Stimulated activated CD8-positive, alpha-beta memory T cell treated with anti-CD3 and anti-CD28 coated beads, Interleukin-15, amount 100 ng/mL, for 1 hour (primary cell): Measurements from ENCODE around the gene CDC45.

Experiments
- DNase-seq: peaks from one replicate; pipeline ENCODE4 v3.0.0-alpha.2; 2020; ENCODE audit warnings: low read depth

Gene CDC45

GRCh38 chr22:19448739-19449421, 30.8 kb upstream of the CDC45 start:
- no peak for DNase-seq

- no peak for DNase-seq
Observed at GRCh38 chr22:19449422-19449767, 30.3 kb upstream of the CDC45 start.

GRCh38 chr22:19450363-19451175, 29.2 kb upstream of the CDC45 start:
- DNase-seq: no peak

GRCh38 chr22:19451570-19451969, 28.1 kb upstream of the CDC45 start:
- DNase-seq: no peak

- DNase-seq: no peak
Observed at GRCh38 chr22:19453718-19454117, 26.0 kb upstream of the CDC45 start.

GRCh38 chr22:19454156-19454555, 25.6 kb upstream of the CDC45 start:
- DNase-seq: no peak

GRCh38 chr22:19455033-19455432, 24.7 kb upstream of the CDC45 start:
- no peak for DNase-seq

GRCh38 chr22:19455585-19456370, 23.9 kb upstream of the CDC45 start:
- DNase-seq: no peak

- no peak for DNase-seq
Observed at GRCh38 chr22:19456541-19456940, 23.2 kb upstream of the CDC45 start.

- DNase-seq: no peak
Observed at GRCh38 chr22:19457828-19458428, 21.8 kb upstream of the CDC45 start.

- no peak for DNase-seq
Observed at GRCh38 chr22:19460036-19460435, 19.7 kb upstream of the CDC45 start.

- DNase-seq: no peak
Observed at GRCh38 chr22:19461506-19461905, 18.2 kb upstream of the CDC45 start.

GRCh38 chr22:19463008-19463407, 16.7 kb upstream of the CDC45 start:
- DNase-seq: no peak

GRCh38 chr22:19463491-19464469, 15.9 kb upstream of the CDC45 start:
- no peak for DNase-seq

- DNase-seq: no peak
Observed at GRCh38 chr22:19464546-19464945, 15.2 kb upstream of the CDC45 start.

- DNase-seq: no peak
Observed at GRCh38 chr22:19464975-19465374, 14.7 kb upstream of the CDC45 start.

GRCh38 chr22:19466126-19466716, 13.5 kb upstream of the CDC45 start:
- DNase-seq: no peak

GRCh38 chr22:19466848-19467752, 12.6 kb upstream of the CDC45 start:
- DNase-seq: no peak

GRCh38 chr22:19467912-19468311, 11.8 kb upstream of the CDC45 start:
- DNase-seq: no peak

- no peak for DNase-seq
Observed at GRCh38 chr22:19469421-19469820, 10.3 kb upstream of the CDC45 start.
